DND-41 (cell line): Measurements from ENCODE around the gene ABCA13.

Source experiments
- ATAC-seq: fragments of 200-7000 bp; cut with Tn5 transposase; 3 replicates; pipeline ENCODE4 v1.9.1; 2021; ENCODE audit warnings: low read depth; ENCODE audit not compliant: insufficient read depth
- DNase-seq: peaks from one replicate; pipeline ENCODE4 v3.0.0-alpha.2; 2020
- H2AFZ ChIP-seq: 2 replicates; pipeline ENCODE4 v1.6.0; 2012; ENCODE audit warnings: low read depth, low read length
- H3K27ac ChIP-seq: 2 replicates; pipeline ENCODE4 v1.5.1; 2012; ENCODE audit warnings: low read length, inconsistent platforms
- H3K27me3 ChIP-seq: fragments of 200-600 bp; sonication (generic); 2 replicates; pipeline ENCODE4 v1.6.0; 2012; ENCODE audit warnings: low read length, mild to moderate bottlenecking, inconsistent platforms; ENCODE audit not compliant: insufficient read depth, poor library complexity
- H3K36me3 ChIP-seq: 2 replicates; pipeline ENCODE4 v1.5.1; 2012; ENCODE audit warnings: low read length, inconsistent platforms; ENCODE audit not compliant: insufficient read depth
- H3K4me1 ChIP-seq: 2 replicates; pipeline ENCODE4 v1.5.1; 2012; ENCODE audit warnings: mild to moderate bottlenecking, low read length; ENCODE audit not compliant: insufficient read depth
- H3K4me2 ChIP-seq: 2 replicates; pipeline ENCODE4 v1.6.0; 2012; ENCODE audit warnings: mild to moderate bottlenecking, moderate library complexity, low read length, inconsistent platforms; ENCODE audit not compliant: insufficient read depth
- H3K4me3 ChIP-seq, 2 experiments: fragments of 200-600 bp in 1 of 2; shearing (Covaris generic) in 1 of 2; 2 replicates each; pipeline ENCODE4 v1.5.1; 2012 to 2016; ENCODE audit warnings: inconsistent platforms in 2 of 2, low read length in 2 of 2, mild to moderate bottlenecking in 2 of 2, low read depth in 1 of 2, moderate library complexity in 1 of 2
- H3K79me2 ChIP-seq: 2 replicates; pipeline ENCODE4 v1.6.0; 2012; ENCODE audit warnings: low read length, inconsistent platforms; ENCODE audit not compliant: insufficient read depth
- H3K9ac ChIP-seq: 2 replicates; pipeline ENCODE4 v1.6.0; 2012; ENCODE audit warnings: low read depth, mild to moderate bottlenecking, inconsistent platforms, low read length, moderate library complexity
- H3K9me3 ChIP-seq: 2 replicates; pipeline ENCODE4 v1.5.1; 2012; ENCODE audit warnings: low read length, moderate library complexity, mild to moderate bottlenecking, inconsistent platforms; ENCODE audit not compliant: insufficient read depth, severe bottlenecking
- H4K20me1 ChIP-seq: 2 replicates; pipeline ENCODE4 v1.6.0; 2012; ENCODE audit warnings: low read length; ENCODE audit not compliant: insufficient read depth
- EZH2 ChIP-seq: IDR thresholded peaks from 3 replicates; pipeline ENCODE4 v1.6.1; 2012; ENCODE audit warnings: borderline replicate concordance, low read depth, mild to moderate bottlenecking, moderate library complexity, low read length, inconsistent platforms; ENCODE audit not compliant: severe bottlenecking
- TF ChIP-seq, protein P1 (sequence below): IDR thresholded peaks from 2 replicates; pipeline ENCODE4 v1.5.1; 2012; ENCODE audit warnings: borderline replicate concordance, low read length, moderate library complexity, mild to moderate bottlenecking; ENCODE audit not compliant: poor library complexity, severe bottlenecking; ENCODE audit errors: extremely low read depth

ABCA13 gene

DNA sequence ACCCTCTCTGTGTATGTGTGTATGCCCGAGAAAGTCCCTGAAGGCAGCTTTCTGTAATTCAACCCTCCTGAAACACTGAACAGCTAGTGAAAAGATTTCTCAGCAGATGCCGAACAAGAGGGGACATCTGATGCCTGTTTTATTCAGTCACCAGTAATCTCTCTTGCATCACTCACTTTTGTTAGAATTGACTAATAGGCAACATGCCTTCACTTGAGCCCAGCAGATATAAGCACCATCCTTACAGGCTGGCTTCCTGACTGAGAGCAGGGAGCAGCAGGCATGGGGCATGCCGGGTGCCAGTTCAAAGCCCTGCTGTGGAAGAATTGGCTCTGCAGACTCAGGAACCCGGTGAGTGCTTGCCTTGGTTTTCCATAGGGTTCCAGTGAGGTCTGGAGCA is at the start of gene ABCA13:
Gene ABCA13, plus strand, starts transcription at position 257 of the 400 bp plus-strand sequence. Its CDS starts 26 bp downstream, at position 283.
- Histone ChIP-seq H3K4me3 (no peak within 1 kb of the TSS), H4K20me1 (no peaks in the 10 kb centered on the region), H2AFZ (no peak within 1 kb of the TSS), H3K27me3 (no peaks in the 10 kb centered on the region), H3K9ac (no peak within 1 kb of the TSS), H3K4me1 (no peaks in the 10 kb centered on the region), H3K27ac (no peak within 1 kb of the TSS), H3K9me3 (no peaks in the 10 kb centered on the region), H3K4me2 (no peak within 1 kb of the TSS), H3K36me3 (no peaks in the 10 kb centered on the region), H3K79me2 (no peaks in the 10 kb centered on the region)
- DNase-seq, result no peak
- TF ChIP-seq, protein P1, sequence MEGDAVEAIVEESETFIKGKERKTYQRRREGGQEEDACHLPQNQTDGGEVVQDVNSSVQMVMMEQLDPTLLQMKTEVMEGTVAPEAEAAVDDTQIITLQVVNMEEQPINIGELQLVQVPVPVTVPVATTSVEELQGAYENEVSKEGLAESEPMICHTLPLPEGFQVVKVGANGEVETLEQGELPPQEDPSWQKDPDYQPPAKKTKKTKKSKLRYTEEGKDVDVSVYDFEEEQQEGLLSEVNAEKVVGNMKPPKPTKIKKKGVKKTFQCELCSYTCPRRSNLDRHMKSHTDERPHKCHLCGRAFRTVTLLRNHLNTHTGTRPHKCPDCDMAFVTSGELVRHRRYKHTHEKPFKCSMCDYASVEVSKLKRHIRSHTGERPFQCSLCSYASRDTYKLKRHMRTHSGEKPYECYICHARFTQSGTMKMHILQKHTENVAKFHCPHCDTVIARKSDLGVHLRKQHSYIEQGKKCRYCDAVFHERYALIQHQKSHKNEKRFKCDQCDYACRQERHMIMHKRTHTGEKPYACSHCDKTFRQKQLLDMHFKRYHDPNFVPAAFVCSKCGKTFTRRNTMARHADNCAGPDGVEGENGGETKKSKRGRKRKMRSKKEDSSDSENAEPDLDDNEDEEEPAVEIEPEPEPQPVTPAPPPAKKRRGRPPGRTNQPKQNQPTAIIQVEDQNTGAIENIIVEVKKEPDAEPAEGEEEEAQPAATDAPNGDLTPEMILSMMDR, result no peak
- no peak for ATAC-seq

DNA sequence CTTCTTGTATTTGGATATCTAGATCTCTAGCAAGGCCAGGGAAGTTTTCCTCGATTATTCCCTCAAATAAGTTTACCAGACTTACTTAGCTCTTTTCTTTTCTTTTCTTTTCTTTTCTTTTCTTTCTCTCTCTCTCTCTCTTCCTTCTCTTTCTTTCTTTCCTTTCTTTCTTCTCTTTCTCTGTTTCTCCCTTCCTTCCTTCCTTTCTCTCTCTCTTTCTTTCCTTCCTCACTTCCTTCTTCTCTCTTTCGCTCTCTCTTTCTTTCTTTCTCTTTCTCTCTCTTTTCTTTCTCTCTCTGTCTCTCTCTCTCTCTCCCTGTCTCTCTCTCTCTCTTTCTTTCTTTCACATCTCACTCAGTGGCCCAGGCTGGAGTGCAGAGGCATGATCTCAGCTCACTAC is 45.2 kb upstream of the ABCA13 start:
- no peaks in the 10 kb centered on the region for H4K20me1 ChIP-seq
- TF ChIP-seq EZH2, result no peak
- TF ChIP-seq, protein P1, result no peak
- H3K27ac ChIP-seq, result no peak overlapping the region
- ATAC-seq (no peak), DNase-seq (no peak)
- no peak overlapping the region for H2AFZ ChIP-seq
- no peaks in the 10 kb centered on the region for H3K4me1 ChIP-seq
- no peak overlapping the region for H3K4me3 ChIP-seq
- no peaks in the 10 kb centered on the region for H3K9me3 ChIP-seq
- H3K36me3 ChIP-seq, result no peaks in the 10 kb centered on the region
- no peak overlapping the region for H3K4me2 ChIP-seq
- no peak overlapping the region for H3K9ac ChIP-seq
- no peaks in the 10 kb centered on the region for H3K79me2 ChIP-seq
- no peaks in the 10 kb centered on the region for H3K27me3 ChIP-seq

DNA sequence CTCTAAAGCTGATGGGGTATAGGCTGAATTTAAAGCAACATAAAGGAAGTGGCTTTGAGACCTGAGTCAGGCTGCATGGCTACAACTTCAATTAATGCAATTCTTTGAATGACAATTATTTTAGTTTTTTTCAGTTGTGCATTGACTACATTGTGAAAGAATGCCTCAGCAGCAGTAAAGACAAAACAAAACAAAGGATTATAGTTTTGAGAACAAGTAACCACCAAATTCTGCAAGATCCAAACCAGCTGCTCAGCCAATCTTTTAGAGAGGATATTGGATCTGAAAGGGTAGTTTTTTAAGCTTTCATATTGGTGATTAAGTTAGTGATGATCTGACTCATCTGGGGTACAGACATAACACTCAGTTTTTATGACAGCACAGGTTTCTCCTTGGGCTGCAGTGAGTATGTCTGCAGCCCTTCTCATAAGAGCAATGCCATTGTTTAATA is 40.6 kb upstream of the ABCA13 start:
- Histone ChIP-seq H3K9me3 (no peaks in the 10 kb centered on the region), H3K9ac (no peak overlapping the region), H2AFZ (no peak overlapping the region), H3K4me3 (no peak overlapping the region), H3K4me2 (no peak overlapping the region), H3K4me1 (no peaks in the 10 kb centered on the region), H3K36me3 (no peaks in the 10 kb centered on the region), H3K79me2 (no peaks in the 10 kb centered on the region), H4K20me1 (no peaks in the 10 kb centered on the region), H3K27ac (no peak overlapping the region), H3K27me3 (no peaks in the 10 kb centered on the region)
- ATAC-seq (no peak), DNase-seq (no peak)
- TF ChIP-seq, protein P1, result no peak
- no peak for TF ChIP-seq EZH2

DNA sequence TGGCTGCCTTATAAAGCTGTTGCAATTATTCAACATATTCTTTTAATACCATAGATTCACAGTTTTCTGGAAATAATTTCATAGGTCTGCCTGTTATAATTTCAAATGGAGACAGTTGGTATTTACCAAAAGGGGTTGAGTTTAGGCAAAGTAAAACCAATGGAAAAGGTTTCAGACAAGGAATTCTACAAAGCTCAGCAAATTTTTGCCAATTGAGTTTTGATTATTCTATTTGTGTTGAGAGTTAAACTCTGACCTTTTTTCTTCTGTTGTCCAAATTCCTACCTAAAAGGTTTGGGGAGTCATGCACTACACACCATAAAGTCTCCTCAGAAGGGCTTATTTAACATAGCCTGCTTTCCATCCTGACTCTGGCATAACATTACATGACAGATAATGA is 38.5 kb upstream of the ABCA13 start:
- H3K9me3 ChIP-seq, result no peaks in the 10 kb centered on the region
- H3K4me2 ChIP-seq, result no peak overlapping the region
- H2AFZ ChIP-seq, result no peak overlapping the region
- TF ChIP-seq, protein P1, result no peak
- no peak for TF ChIP-seq EZH2
- no peaks in the 10 kb centered on the region for H4K20me1 ChIP-seq
- no peak for DNase-seq
- no peaks in the 10 kb centered on the region for H3K36me3 ChIP-seq
- no peak overlapping the region for H3K4me3 ChIP-seq
- no peaks in the 10 kb centered on the region for H3K4me1 ChIP-seq
- no peaks in the 10 kb centered on the region for H3K79me2 ChIP-seq
- ATAC-seq, result no peak
- no peaks in the 10 kb centered on the region for H3K27me3 ChIP-seq
- no peak overlapping the region for H3K27ac ChIP-seq
- no peak overlapping the region for H3K9ac ChIP-seq
